HG02970 (cell line): ENCODE results near the gene DNAAF8.

Experiments used
- ATAC-seq: cut with Tn5 transposase; IDR thresholded peaks from one replicate; pipeline ENCODE4 v1.9.1; 2021; ENCODE audit warnings: mild to moderate bottlenecking, moderate library complexity, moderate number of reproducible peaks; ENCODE audit not compliant: unreplicated experiment, low FRiP score

The DNAAF8 gene

DNA sequence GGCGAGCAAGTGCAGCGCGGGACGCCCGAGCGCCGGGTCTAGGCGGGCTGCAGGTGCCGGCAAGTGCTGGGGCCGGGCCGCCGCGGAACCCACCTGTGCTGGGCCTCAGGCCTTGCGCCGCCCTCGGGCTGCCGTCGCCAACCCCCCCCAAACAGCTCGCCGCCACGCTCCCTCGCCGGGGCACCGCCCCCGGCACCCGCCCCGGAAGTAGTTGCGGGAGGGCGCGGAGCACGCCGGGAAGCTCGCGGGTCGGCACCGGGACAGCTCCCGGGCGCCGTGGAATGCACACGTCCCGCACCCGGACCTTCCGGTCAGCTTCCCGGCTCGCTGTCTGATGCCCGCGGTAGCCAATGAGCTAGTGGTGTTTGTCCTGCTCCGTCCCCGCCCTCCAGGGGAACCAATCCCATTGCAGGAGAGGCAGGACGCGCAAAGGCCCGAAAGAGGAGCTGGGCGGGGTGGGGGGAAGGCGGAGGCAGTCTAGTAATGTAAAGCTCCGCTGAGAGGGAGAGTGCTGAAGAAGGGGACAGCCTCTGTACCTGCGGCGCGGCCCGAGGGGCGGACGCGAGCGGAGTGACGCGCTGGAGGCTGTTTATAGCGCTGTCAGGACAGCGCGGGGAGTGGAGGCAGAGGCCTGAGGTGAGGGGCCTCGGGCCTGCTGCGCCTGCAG lies at the start of gene DNAAF8, which contains the start of gene ANKS3:
Gene DNAAF8, plus strand, starts transcription at position 475 of the 667 bp plus-strand sequence. CDS start 1,978 bp downstream, outside the sequence.
Gene ANKS3, minus strand, starts transcription at position 209 of the 667 bp plus-strand sequence. CDS start 4,122 bp downstream, outside the sequence.
- peak; percentile 73 for ATAC-seq

DNA sequence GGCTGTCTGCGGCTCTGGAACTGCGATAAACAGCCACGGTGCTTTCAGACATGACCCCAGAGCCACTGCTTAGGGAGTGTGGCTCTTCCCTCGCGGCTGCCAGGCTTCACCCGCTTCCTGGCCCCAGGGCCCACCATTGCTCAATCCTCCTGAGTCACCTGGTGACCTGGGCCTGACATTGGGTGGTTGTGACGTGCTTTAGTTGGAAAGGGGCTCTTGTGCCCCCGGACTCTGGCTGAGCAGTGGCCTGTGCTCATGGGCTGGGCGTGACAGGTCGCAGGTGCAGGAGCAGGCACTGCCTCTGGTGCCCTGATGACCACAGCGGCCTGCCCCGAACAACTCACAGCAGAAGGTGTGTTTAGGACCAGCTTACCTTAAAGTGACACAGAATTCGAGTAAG lies 49.6 kb upstream of the DNAAF8 start:
- ATAC-seq, result no peak

DNA sequence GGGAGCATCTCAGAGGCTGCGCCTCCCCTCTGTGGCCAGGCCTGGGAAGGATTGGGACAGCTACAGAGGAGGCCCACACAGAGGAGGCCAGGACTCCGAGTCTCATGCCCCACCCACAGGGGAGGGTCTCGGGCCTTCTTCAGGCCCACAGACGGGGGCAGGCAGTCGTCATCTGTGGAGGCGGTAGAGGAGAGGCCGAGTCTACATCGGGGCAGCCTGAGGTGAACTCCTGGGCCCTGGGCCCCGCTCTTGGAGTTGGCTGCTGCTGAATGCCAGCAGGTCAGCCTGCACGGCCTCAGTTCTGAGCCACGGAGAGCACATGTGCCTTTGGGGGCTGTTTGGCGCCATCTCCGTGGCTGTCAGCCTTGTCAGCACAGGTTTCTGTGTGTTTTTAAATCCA lies 49.0 kb upstream of the DNAAF8 start:
- ATAC-seq, result no peak

DNA sequence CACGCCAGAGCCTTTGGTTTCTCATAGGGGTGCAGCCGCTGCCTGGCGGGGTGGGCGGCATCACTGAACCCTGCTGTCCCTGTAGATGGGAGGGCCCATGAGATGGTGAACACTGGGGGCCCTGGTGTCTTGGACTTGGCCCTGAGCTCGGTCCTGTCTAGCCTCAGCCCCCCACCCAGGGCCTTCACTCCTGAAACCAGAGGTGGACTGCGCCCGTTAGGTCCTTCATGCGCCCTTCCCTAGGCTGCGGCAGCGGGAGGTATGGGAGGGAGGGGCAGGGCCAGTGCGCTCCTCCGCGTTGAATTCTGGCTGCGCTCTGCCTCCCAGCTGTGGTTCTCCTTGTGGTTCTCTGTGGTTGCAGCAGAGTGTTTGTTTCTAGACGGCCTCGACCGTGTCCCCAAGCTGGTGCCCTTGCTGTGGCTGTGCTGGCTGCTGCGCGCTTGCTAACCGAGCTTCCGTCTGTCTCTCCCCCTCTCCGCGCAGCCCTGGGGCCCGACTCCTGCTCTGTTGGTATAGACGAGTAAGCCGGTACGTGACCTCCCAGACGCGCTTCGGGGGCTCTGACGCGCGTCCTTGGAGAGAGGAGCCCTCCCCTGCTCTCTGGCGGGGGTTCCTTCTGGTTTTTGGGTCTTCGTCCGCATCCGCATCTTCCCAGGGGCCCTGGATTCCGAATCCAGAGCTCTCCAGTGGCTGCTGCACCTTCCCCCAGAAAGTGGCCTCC lies 48.4 kb upstream of the DNAAF8 start:
- no peak for ATAC-seq

DNA sequence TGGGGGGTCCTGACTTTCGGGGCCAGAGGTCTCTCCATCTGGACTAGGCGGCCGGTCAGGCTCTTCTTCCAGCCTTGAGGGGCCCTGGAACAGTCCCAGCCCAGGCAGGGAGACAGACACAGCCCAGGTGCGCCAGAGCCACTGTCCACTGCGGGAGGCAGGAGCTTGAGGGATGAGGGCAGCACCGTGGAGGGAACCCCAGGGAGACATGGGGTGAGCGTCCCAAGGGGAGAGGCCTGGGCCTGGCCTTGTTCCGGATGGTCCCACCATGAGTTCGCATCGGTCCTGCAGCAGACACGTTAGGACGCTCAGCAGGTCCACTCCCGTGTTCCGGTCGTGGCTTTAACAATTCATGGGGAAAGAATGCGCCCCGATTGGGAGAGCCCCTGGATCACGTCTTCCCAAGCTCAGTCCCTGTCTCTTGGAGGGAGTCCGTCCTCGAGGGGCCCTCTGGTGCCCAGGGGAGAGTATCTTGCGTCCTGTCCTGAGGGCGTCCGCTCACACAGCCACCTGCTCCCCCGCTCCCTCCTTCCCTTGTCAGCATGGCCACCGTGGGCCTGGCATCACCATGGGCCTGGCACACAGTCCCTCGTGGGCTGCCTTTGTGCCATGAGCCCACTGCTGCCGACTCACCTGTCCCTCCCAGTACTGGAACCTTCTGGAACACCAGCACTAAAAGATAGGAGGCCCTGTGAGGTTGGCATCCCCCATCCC lies 47.7 kb upstream of the DNAAF8 start:
- ATAC-seq, result no peak

DNA sequence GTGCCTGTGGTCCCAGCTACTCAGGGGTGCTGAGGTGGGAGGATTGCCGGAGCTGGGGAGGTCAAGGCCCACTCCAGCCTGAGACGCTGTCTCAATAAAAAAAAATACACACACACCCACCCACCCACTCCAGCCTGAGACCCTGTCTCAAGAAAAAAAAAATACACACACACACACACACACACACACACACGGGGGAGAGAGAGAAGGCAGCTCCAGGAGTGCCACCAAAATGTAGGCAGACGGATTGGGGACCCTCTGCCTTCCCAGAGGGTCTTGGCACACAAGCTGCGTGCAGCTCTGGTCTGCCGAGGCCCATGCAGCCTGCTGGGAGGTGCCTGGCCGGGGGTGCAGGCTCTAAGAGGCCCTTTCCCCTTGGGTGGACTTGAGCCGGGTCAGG lies 46.9 kb upstream of the DNAAF8 start:
- ATAC-seq, result no peak

DNA sequence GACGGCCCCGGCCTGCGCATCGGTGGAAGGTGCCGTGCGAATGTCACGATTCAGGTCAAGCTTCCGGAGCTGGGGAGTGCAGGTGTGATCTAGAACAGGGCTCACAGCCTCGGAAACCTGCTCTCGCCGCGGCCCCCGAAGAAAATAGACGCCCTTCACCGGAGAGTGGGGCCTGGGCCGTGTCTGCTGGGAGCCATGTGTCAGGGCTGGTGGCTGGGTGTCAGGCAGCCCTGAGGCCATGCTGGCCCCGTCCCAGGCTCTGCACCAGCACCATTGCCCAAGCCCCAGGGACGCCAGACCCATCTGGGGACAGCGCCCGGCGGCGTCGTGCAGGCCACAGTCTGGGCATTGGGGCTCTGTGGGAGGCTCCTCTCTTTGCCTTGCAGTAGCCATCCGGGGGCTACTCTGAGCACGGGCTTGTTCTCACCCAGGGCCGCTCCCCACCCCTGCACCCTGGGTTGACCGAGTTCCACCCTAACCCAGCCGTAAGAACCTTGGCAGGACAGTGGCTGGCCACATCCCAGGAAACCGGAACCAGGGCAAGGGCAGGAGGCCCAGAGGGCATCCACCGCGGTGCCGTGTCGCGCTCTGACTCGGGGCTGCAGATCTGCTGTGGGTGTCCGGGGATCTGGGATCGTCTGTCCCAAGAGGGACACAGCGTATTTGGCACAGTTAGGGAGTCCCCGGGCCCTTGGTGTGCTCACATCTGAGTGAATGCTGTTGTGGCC lies 46.2 kb upstream of the DNAAF8 start:
- ATAC-seq, result no peak

DNA sequence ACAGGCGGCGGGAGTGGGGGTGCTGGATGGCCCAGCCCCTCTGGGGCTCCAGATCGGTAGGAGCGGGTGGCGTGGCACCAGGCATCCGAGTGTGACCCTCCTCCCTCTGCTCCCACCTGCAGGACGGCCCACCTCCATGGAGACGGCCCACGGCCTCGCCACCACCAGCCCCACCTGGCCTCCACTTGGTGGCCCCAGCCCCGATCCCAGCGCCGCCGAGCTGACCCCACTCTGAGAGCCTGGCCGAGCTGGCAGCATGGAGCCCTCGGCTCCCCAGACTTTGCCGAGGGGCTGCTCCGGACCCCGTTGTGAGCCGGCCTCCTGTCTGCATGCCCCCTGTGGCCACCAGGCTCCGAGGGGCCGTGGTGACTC lies 45.7 kb upstream of the DNAAF8 start:
- ATAC-seq, result no peak

DNA sequence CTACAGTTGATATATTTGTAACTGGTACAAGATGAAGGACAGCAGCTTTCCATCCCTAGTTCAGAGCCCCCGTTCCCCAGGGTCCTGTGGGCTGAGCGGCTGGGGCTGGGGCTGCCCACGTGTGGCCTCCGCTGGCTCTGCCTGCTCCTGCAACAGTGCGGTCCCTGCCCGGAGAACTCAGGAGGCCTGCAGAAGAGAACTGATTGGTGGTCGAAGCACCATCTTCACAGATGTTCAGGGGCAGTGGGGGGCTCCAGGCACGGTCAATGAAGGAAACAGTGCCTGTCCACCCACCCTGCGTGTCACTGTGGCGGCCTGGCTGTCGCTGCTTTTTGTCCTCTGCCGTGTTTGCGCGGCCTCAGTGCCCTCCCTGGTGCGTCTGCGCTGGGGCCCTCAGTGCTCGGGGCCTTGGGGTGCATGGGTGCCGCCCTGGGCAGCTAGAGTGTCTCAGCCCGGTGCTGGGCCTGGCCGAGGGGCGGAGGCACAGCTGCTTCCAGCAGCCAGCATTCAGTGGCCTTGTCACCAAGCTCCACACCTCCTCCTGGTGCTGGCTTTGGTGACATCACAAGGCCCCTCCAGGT lies 45.2 kb upstream of the DNAAF8 start:
- ATAC-seq, result no peak

DNA sequence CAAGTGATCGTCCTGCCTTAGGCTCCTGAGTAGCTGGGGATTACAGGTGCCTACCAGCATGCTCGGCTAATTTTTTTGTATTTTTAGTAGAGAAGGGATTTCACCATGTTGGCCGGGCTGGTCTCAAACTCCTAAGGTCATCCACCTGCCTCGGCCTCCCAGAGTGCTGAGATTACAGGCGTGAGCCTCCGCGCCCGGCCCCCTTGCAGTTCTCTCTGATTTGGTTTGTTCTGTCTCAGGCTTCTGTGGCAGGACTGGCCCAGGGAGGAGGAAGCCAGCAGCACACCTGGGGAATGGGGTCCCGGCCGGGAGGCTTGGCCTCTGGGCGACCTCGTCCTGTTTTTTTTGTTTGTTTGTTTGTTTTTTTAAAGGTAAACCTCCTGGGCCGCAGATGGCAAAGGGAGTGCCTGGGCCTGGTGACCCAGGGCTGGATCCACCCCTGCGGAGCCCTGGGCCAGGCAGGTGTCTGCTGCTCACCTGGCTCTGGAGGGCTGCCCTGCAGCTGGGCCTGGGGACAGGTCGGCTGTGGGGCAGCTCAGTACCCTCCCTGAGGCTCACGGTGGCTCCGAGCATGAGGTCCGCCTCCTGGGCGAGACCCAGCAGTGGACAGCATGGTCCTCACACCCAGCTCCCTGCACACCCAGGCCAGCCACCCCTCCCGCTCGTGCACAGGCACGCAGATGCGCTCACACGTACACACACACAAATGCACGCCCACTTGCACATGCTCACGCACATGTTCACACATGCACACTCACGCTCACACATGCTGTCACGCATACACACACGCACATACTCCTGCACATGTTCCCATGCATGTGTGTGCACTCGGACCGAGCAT lies 44.3 kb upstream of the DNAAF8 start:
- ATAC-seq, result no peak

DNA sequence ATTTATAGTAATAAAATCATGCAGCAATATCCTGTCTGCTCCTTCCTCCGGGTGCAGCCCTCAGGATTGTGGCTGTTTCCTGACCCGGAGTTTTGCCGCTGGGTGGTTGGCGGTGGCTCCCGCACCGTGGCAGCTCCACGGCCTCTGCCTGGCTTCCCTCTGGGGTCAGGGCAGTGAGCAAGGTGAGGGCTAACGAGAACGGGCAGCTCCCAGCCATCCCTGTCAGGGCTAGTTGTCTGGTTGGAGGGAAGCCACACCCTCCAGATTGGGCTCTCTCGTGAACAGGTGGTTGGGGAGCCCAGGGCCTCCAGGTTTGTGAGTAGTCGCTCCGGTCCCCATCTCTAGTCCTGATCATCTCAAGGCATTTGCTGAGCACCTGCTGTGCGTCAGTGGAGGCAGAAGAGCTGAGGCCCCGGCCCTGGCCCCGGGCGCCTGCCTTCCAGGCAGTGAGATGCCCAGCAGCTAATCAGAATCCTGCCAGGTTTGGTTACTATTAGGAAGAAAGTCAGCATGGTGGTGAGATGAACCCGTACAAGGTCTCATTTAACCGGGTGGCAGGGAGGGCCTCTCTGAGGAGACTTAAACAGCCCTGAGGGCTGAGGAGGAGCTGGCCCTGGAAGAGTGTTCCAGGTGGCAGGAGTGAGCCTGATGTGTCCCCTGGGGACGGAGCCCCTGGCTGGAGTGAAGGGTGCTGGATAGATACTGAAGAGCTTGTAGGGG lies 43.2 kb upstream of the DNAAF8 start:
- no peak for ATAC-seq

DNA sequence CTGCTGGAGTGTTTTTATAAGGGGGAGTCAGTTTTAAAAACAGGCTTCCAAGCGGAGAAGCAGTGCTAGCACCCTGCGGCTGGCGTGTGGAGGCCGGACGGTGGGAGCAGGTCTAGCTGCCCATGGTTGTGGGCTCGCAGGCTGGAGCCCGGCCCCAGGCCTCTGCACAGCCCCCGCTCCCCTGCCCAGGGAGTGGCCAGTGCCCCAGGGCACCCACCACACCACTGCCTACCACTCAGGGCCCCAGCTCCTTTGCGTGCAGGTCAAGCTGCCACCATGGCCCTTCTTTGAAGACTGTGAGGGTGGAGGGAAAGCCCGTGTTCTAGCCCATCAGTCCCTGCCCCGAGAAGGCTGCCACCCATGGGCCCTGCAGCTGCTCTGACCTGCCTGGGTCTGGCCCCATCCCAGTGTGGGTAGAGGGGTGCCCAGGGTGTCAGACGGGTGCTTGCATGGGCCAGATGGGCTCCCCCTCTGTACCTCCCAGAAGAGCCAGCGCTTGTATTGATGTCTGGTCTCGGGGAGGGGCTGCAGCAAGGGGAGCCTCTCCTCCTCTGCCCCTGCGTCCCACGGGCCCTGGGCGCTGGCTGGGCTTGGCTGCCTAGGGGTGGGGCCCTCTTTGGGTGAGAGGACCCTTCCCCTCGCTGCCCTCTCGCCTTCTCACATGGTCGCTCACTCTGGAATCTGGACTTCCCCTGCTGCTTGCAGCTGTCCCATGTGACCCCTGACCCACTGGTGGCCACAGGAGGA lies 42.5 kb upstream of the DNAAF8 start:
- no peak for ATAC-seq

DNA sequence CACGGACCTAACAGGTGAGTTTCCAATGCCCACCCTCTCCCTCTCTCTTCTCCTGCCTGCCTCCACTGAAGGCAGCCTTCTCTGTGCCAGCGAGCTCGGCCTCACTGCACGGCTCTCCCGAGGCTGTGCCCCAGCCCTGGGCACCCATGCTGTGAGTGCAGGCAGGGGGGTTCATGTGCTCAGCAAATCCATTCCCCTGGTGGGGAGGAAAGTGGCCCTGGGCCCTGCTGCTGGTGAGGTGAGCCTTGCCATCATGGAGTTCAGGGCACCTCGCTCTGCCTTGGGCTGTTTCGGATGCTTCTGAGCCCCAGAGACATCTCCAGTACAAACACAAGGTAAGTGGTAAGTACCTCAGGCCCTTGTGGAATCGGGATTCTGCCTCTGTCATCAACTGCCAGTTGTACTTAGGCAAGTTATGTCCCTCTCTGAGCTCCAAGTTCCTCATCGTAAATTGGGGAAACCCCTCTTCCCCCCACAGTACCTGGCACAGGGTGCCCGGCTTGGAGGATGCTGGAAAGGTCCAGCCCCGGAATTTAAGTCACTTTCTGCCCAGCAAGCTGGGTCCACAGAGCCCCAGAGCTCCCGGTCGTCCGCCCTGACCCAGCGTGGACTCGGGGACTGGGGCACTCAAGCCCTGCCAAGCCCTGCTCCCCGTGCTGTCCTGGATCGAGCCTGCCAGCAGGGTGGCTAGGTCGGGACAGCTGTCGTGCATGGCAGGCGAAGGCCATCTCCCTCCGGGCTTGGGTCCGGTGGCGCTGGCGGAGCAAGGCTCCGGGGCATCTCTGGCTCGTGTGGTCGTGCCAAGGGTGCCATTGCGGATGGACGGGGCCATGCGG lies 41.7 kb upstream of the DNAAF8 start:
- ATAC-seq, result peak; percentile 12

DNA sequence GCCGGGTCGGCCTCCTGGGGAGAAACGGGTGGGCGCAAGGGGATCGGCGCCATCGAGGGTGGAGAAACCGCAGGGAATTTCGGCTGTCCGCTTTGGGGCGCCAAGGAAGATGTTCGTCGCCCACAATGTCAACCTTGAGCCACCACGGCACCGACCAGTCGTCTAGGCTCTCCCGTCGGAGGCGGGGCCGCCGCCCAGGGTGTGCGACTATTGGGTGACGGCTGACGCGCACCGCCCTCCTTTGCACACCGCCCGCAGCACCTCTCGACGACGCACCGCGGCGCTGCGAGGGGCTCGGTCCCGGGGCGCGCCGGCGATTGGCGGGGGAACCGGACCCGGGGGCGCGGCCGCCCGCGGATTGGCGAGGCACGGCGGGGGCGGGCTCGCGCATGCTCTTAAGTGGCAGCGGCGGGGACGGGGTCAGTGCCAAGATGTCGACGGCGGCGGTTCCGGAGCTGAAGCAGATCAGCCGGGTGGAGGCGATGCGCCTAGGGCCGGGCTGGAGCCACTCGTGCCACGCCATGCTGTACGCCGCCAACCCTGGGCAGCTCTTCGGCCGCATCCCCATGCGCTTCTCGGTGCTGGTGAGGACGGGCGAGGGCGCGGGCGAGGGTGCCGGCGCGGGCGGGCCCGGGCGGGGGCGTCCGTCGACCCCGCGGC lies 40.9 kb upstream of the DNAAF8 start, which contains the start of gene NUDT16L1:
Gene NUDT16L1, plus strand, starts transcription at position 267 of the 660 bp plus-strand sequence. Its CDS starts 165 bp downstream, at position 432.
- peak; percentile 87 for ATAC-seq

DNA sequence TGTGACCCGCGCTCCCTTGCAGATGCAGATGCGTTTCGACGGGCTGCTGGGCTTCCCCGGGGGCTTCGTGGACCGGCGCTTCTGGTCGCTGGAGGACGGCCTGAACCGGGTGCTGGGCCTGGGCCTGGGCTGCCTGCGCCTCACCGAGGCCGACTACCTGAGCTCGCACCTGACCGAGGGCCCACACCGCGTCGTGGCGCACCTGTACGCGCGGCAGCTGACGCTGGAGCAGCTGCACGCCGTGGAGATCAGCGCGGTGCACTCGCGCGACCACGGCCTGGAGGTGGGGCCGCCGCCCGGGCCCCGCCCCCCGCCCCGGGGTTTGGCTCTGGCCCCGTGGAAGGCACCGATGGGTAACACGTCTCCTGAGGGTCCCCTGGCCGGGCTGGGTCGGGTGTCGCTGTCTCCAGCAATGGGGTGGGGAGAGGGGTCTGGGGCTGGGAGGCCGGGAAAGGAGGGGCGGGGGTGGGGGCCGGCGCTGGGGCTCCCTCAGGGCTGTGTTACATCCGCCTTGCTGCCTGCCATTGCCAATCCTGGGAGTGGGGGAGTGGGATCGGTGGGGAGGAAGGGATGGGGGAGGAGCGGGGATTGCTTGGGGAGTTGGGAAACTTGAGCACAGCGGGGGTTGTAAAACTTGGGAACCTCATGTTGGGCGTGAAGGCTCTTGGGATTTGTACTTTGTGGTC lies 40.2 kb upstream of the DNAAF8 start:
- ATAC-seq, result no peak
